DOHH2 (cell line): ENCODE data around the gene IL1RAPL1.

Experiments
- EZH2phosphoT487 ChIP-seq: fragments of 200-600 bp; sonication (generic); IDR thresholded peaks from 2 replicates; pipeline ENCODE4 v1.6.1; 2017; ENCODE audit warnings: borderline replicate concordance, mild to moderate bottlenecking, antibody characterized with exemption, low read length, moderate library complexity, mixed read lengths
- TF ChIP-seq, protein P1 (sequence below): fragments of 200-600 bp; sonication (generic); IDR thresholded peaks from one replicate; pipeline ENCODE4 v1.5.1; 2014; ENCODE audit warnings: antibody characterized with exemption, mild to moderate bottlenecking, low read depth, low read length; ENCODE audit not compliant: poor library complexity, severe bottlenecking

DNA sequence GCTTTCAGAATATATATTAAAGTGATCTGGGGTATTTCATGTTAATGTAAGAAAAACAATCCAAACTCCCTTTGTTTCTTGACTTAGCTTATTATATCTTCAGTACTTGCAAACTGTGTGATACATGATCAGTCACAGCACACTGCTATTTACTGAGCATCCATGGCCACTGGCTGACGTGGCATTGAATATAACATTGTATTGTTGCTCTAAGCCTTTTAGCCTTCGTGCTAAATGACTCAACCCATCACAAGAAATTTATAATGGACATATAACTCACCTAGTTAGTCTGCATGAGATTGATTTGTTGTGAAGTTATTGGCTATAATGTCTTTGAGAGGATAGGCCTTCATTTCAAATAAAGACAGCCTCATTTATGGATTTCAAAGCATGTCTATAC is 642.6 kb downstream of the IL1RAPL1 start:
- TF ChIP-seq, protein P1, sequence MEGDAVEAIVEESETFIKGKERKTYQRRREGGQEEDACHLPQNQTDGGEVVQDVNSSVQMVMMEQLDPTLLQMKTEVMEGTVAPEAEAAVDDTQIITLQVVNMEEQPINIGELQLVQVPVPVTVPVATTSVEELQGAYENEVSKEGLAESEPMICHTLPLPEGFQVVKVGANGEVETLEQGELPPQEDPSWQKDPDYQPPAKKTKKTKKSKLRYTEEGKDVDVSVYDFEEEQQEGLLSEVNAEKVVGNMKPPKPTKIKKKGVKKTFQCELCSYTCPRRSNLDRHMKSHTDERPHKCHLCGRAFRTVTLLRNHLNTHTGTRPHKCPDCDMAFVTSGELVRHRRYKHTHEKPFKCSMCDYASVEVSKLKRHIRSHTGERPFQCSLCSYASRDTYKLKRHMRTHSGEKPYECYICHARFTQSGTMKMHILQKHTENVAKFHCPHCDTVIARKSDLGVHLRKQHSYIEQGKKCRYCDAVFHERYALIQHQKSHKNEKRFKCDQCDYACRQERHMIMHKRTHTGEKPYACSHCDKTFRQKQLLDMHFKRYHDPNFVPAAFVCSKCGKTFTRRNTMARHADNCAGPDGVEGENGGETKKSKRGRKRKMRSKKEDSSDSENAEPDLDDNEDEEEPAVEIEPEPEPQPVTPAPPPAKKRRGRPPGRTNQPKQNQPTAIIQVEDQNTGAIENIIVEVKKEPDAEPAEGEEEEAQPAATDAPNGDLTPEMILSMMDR = no peak
- TF ChIP-seq EZH2phosphoT487 = no peak
